ENCODE measurements around the gene UNC5B. TPM values are rescaled to one million over a fixed set of nuclear protein-coding genes. Genes with fewer than 3 reads are reported as not detected.
A peak's percentile ranks its signal among the peaks of the same experiment; 100 is the strongest.

Gene UNC5B
- total RNA-seq, 1 experiment from 2014 or later, result 22.0 TPM

GRCh38 chr10:71323407-71323806 is 111.0 kb downstream of the UNC5B start:
- intact Hi-C loops (cut with micrococcal nuclease), result no loop called here
- Histone ChIP-seq H4K20me1 (ENCODE audit: insufficient read depth) (no peaks in the 10 kb centered on the region), H3K27me3 (ENCODE audit: insufficient read depth, low read length) (no peaks in the 10 kb centered on the region), H3K9ac (ENCODE audit: low read length) (no peak overlapping the region), H3K4me1 (ENCODE audit: control insufficient read depth in 1 of 2, insufficient read depth in 2 of 2, low read length in 2 of 2) (peaks cover 4 to 13% of the 10 kb centered on the region in 2 experiments; a peak in 3 of 4 replicates), H3K79me2 (ENCODE audit: insufficient read depth, low read length) (no peaks in the 10 kb centered on the region), H3K9me2 (ENCODE audit: insufficient read depth) (no peaks in the 10 kb centered on the region), H3K9me3 (ENCODE audit: control insufficient read depth in 1 of 2, insufficient read depth in 1 of 2, low read depth in 1 of 2, low read length in 2 of 2) (no peaks in the 10 kb centered on the region), H3K4me3 (replicated peaks in 1 of 2; ENCODE audit: low read depth in 1 of 2, low read length in 2 of 2) (no peak overlapping the region), H2AFZ (ENCODE audit: low read depth, low read length, poor library complexity, severe bottlenecking) (no peak overlapping the region), H3K4me2 (ENCODE audit: low read length) (peak overlapping the region; percentile 20; the same call in 1 of the 2 replicates), H3K27ac (ENCODE audit: low read depth, low read length) (no peak overlapping the region), H3K36me3 (ENCODE audit: control insufficient read depth in 1 of 2, insufficient read depth in 2 of 2, low read length in 2 of 2) (no peaks in the 10 kb centered on the region)
- ATAC-seq (0 out of 2 replicates have a peak, but pooled peaks have one; percentile 23), DNase-seq (ENCODE audit: low read depth, low spot score) (peak; percentile 32)
- POLR2A ChIA-PET, result no interaction called here
- CTCF ChIA-PET, result interaction anchor here (1.0 kb wide), 1 partner anchor 385 kb away, joined by 4 read pairs; no protein-coding TSS in a partner anchor
- RAD21 ChIA-PET (ENCODE audit: low non-redundant PET in 1 of 2, low total read pairs in 2 of 2, uncharacterized antibody in 2 of 2, unreplicated experiment in 2 of 2), result no interaction called here
- TF ChIP-seq ZNF274 (IDR thresholded peaks at IDR 0.05; ENCODE audit: low read depth, low read length) (no peak), SIN3A (IDR thresholded peaks at IDR 0.05; ENCODE audit: low read depth) (no peak), CBX3 (IDR thresholded peaks at IDR 0.05; ENCODE audit: low read depth) (no peak), SRF (IDR thresholded peaks at IDR 0.05; ENCODE audit: low read depth) (no peak), SP1 (IDR thresholded peaks at IDR 0.05; ENCODE audit: low read depth) (peak; percentile 35; the same call in 1 of the 2 replicates), CEBPB (IDR thresholded peaks at IDR 0.05; ENCODE audit: low read depth) (no peak), ELF1 (IDR thresholded peaks at IDR 0.05; ENCODE audit: borderline replicate concordance, low read depth) (no peak; the same call in 1 of the 2 replicates), MAX (IDR thresholded peaks at IDR 0.05) (peak; percentile 49; the same call in 1 of the 2 replicates), TCF7L2 (IDR thresholded peaks at IDR 0.05; ENCODE audit: borderline replicate concordance, extremely low read depth, insufficient read depth, insufficient read length) (no peak)
- BruUV-seq (replicated peaks), result no TSS peak

- Histone ChIP-seq H3K9ac (ENCODE audit: low read length) (no peak overlapping the region), H4K20me1 (ENCODE audit: insufficient read depth) (no peaks in the 10 kb centered on the region), H3K36me3 (ENCODE audit: control insufficient read depth in 1 of 2, insufficient read depth in 2 of 2, low read length in 2 of 2) (no peaks in the 10 kb centered on the region), H3K27me3 (ENCODE audit: insufficient read depth, low read length) (no peaks in the 10 kb centered on the region), H3K4me2 (ENCODE audit: low read length) (no peak overlapping the region), H3K4me3 (replicated peaks in 1 of 2; ENCODE audit: low read depth in 1 of 2, low read length in 2 of 2) (no peak overlapping the region), H3K9me2 (ENCODE audit: insufficient read depth) (no peaks in the 10 kb centered on the region), H2AFZ (ENCODE audit: low read depth, low read length, poor library complexity, severe bottlenecking) (no peak overlapping the region), H3K27ac (ENCODE audit: low read depth, low read length) (no peak overlapping the region), H3K79me2 (ENCODE audit: insufficient read depth, low read length) (no peaks in the 10 kb centered on the region), H3K9me3 (ENCODE audit: control insufficient read depth in 1 of 2, insufficient read depth in 1 of 2, low read depth in 1 of 2, low read length in 2 of 2) (no peaks in the 10 kb centered on the region), H3K4me1 (ENCODE audit: control insufficient read depth in 1 of 2, insufficient read depth in 2 of 2, low read length in 2 of 2) (peaks cover 4 to 7% of the 10 kb centered on the region in 2 experiments; a peak in 3 of 4 replicates)
- RAD21 ChIA-PET (ENCODE audit: low non-redundant PET in 1 of 2, low total read pairs in 2 of 2, uncharacterized antibody in 2 of 2, unreplicated experiment in 2 of 2), result no interaction called here
- no TSS peak for BruUV-seq (replicated peaks)
- POLR2A ChIA-PET, result no interaction called here
- ATAC-seq, result no peak
- CTCF ChIA-PET, result no interaction called here
- no peak for TF ChIP-seq ELF1 (IDR thresholded peaks at IDR 0.05; ENCODE audit: borderline replicate concordance, low read depth)
- no peak for TF ChIP-seq ZNF274 (IDR thresholded peaks at IDR 0.05; ENCODE audit: low read depth, low read length)
- no peak for TF ChIP-seq ZBTB33 (IDR thresholded peaks at IDR 0.05; ENCODE audit: extremely low read depth, insufficient replicate concordance, low read length)
- intact Hi-C loops (cut with micrococcal nuclease), result no loop called here
- DNase-seq (ENCODE audit: low read depth, low spot score), result no peak
Observed at GRCh38 chr10:71324743-71325142, 112.4 kb downstream of the UNC5B start.

Measured in HCT116 (cell line).